IMR-90 (cell line): ENCODE measurements around the gene MYRFL. TPM values are rescaled to one million over a fixed set of nuclear protein-coding genes. Genes with fewer than 3 reads are reported as not detected.

Experiments used
- ATAC-seq: fragments of 200-7000 bp; cut with Tn5 transposase; 2 replicates; pipeline ENCODE4 v1.9.1; 2020; ENCODE audit warnings: low read depth, mild to moderate bottlenecking, moderate library complexity
- BruUV-seq: library from RNA; stranded (reverse); fragments of 400-500 nt; replicated peaks from 2 replicates; lab custom pipeline; 2021; lab: Mats Ljungman, UMichigan
- CTCF ChIA-PET: fragments of 300-600 bp; formaldehyde crosslinking; extraction: SDS; loops from one replicate; lab custom pipeline; 2021; ENCODE audit warnings: antibody characterized with exemption; lab: Yijun Ruan, JAX
- POLR2A ChIA-PET: fragments of 300-600 bp; sonication (Branson Sonifier 250); formaldehyde crosslinking; loops from one replicate; lab custom pipeline; 2022; ENCODE audit warnings: antibody characterized with exemption; ENCODE audit not compliant: unreplicated experiment; lab: Charles Lee
- DNase-seq: peaks from one replicate; pipeline ENCODE4 v3.0.0; 2013
- H2AFZ ChIP-seq: replicated peaks from 2 replicates; pipeline ENCODE3; 2013; ENCODE audit warnings: low read length, mild to moderate bottlenecking; ENCODE audit not compliant: poor library complexity
- H2AK5ac ChIP-seq: 2 replicates; pipeline ENCODE4 v1.6.1; 2013; ENCODE audit warnings: low read depth, low read length, inconsistent platforms
- H2AK9ac ChIP-seq: replicated peaks from 2 replicates; pipeline ENCODE3; 2013; ENCODE audit warnings: mild to moderate bottlenecking, low read depth, low read length, moderate library complexity; ENCODE audit not compliant: poor library complexity
- H2BK120ac ChIP-seq: 2 replicates; pipeline ENCODE4 v1.6.1; 2013; ENCODE audit warnings: low read depth, low read length, inconsistent platforms
- H2BK15ac ChIP-seq: 3 replicates; pipeline ENCODE4 v1.6.1; 2013; ENCODE audit warnings: low read depth, low read length, inconsistent platforms
- H2BK20ac ChIP-seq: 2 replicates; pipeline ENCODE4 v1.6.1; 2013; ENCODE audit warnings: low read depth, mild to moderate bottlenecking, inconsistent platforms, low read length, moderate library complexity
- H2BK5ac ChIP-seq: 2 replicates; pipeline ENCODE4 v1.6.1; 2013; ENCODE audit warnings: mild to moderate bottlenecking, low read depth, low read length, inconsistent platforms; ENCODE audit not compliant: poor library complexity, severe bottlenecking
- H3K14ac ChIP-seq: replicated peaks from 2 replicates; pipeline ENCODE4 v1.6.1; 2013; ENCODE audit warnings: low read depth, low read length, inconsistent platforms
- H3K18ac ChIP-seq: 2 replicates; pipeline ENCODE4 v1.6.1; 2013; ENCODE audit warnings: low read depth, low read length, control low read depth
- H3K23ac ChIP-seq: 2 replicates; pipeline ENCODE4 v1.6.1; 2013; ENCODE audit warnings: low read depth, low read length, inconsistent platforms
- H3K27ac ChIP-seq: 2 replicates; pipeline ENCODE4 v1.5.1; 2013; ENCODE audit warnings: mild to moderate bottlenecking, control low read depth, low read length; ENCODE audit not compliant: insufficient read depth
- H3K27me3 ChIP-seq: 2 replicates; pipeline ENCODE4 v1.6.1; 2013; ENCODE audit warnings: low read length; ENCODE audit not compliant: control insufficient read depth, insufficient read depth
- H3K36me3 ChIP-seq: 2 replicates; pipeline ENCODE4 v1.6.1; 2013; ENCODE audit warnings: low read length, mixed read lengths; ENCODE audit not compliant: control insufficient read depth, insufficient read depth
- H3K4ac ChIP-seq: 2 replicates; pipeline ENCODE4 v1.6.1; 2013; ENCODE audit warnings: low read depth, low read length, inconsistent platforms
- H3K4me1 ChIP-seq: 2 replicates; pipeline ENCODE4 v1.6.1; 2013; ENCODE audit warnings: low read length, mixed read lengths; ENCODE audit not compliant: control insufficient read depth, insufficient read depth
- H3K4me2 ChIP-seq: 2 replicates; pipeline ENCODE4 v1.6.1; 2013; ENCODE audit warnings: low read depth, mild to moderate bottlenecking, control low read depth, low read length, moderate library complexity
- H3K4me3 ChIP-seq: 2 replicates; pipeline ENCODE4 v1.5.1; 2013; ENCODE audit warnings: low read depth, mild to moderate bottlenecking, control low read depth, low read length, moderate library complexity; ENCODE audit not compliant: insufficient read depth
- H3K56ac ChIP-seq: 2 replicates; pipeline ENCODE4 v1.6.1; 2013; ENCODE audit warnings: low read length, inconsistent platforms; ENCODE audit not compliant: insufficient read depth; ENCODE audit errors: extremely low read depth
- H3K79me1 ChIP-seq, 2 experiments: 2 replicates each; pipeline ENCODE4 v1.6.1; 2013; ENCODE audit warnings: low read length in 2 of 2, inconsistent platforms in 1 of 2, low read depth in 1 of 2
- H3K9ac ChIP-seq: 2 replicates; pipeline ENCODE4 v1.6.1; 2013; ENCODE audit warnings: low read depth, low read length, control low read depth
- H3K9me1 ChIP-seq: 2 replicates; pipeline ENCODE4 v1.6.1; 2013; ENCODE audit warnings: low read length, inconsistent platforms; ENCODE audit not compliant: insufficient read depth
- H3K9me3 ChIP-seq: 2 replicates; pipeline ENCODE4 v1.6.1; 2013; ENCODE audit warnings: low read length; ENCODE audit not compliant: control insufficient read depth, insufficient read depth
- H4K20me1 ChIP-seq: 2 replicates; pipeline ENCODE4 v1.6.1; 2013; ENCODE audit warnings: low read length, inconsistent platforms; ENCODE audit not compliant: insufficient read depth
- H4K5ac ChIP-seq: 2 replicates; pipeline ENCODE4 v1.6.1; 2013; ENCODE audit warnings: mild to moderate bottlenecking, low read depth, low read length, control low read depth
- H4K8ac ChIP-seq, 2 experiments: 2 replicates each; pipeline ENCODE4 v1.6.1; 2013; ENCODE audit warnings: low read depth in 2 of 2, low read length in 2 of 2, control low read depth in 1 of 2, inconsistent platforms in 1 of 2
- H4K91ac ChIP-seq: 2 replicates; pipeline ENCODE4 v1.6.1; 2013; ENCODE audit warnings: low read depth, low read length, inconsistent platforms; ENCODE audit not compliant: insufficient read depth
- BHLHE40 ChIP-seq: fragments of 150-350 bp; IDR thresholded peaks from 2 replicates; pipeline ENCODE4 v1.6.1; 2016; ENCODE audit warnings: mild to moderate bottlenecking, low read depth, low read length
- CHD1 ChIP-seq: IDR thresholded peaks from 2 replicates; pipeline ENCODE4 v1.6.1; 2012; ENCODE audit warnings: low read depth, low read length, improper control_type of control experiment
- FOS ChIP-seq: fragments of 150-350 bp; IDR thresholded peaks from 2 replicates; pipeline ENCODE4 v1.6.1; 2016; ENCODE audit warnings: low read depth, low read length
- MAFK ChIP-seq: IDR thresholded peaks from 2 replicates; pipeline ENCODE4 v1.6.1; 2012; ENCODE audit warnings: low read depth, low read length, improper control_type of control experiment
- NFE2L2 ChIP-seq: fragments of 150-350 bp; IDR thresholded peaks from 2 replicates; pipeline ENCODE4 v1.6.1; 2016; ENCODE audit warnings: low read depth, mild to moderate bottlenecking, low read length
- POLR2A ChIP-seq: IDR thresholded peaks from 2 replicates; pipeline ENCODE4 v1.6.1; 2012; ENCODE audit warnings: mild to moderate bottlenecking, low read depth, low read length
- RCOR1 ChIP-seq: IDR thresholded peaks from 2 replicates; pipeline ENCODE4 v1.6.1; 2012; ENCODE audit warnings: mild to moderate bottlenecking, low read length, improper control_type of control experiment; ENCODE audit not compliant: insufficient replicate concordance
- SMC3 ChIP-seq: fragments of 150-350 bp; IDR thresholded peaks from 2 replicates; pipeline ENCODE4 v1.6.1; 2016; ENCODE audit warnings: low read depth, mild to moderate bottlenecking, antibody characterized with exemption, low read length, moderate library complexity
- WGBS, 2 experiments: methylation state at CpG; one replicate each; pipeline versions ENCODE4 v1.1.5 to v1.1.7; 2013; ENCODE audit warnings: missing lambda C conversion rate in 2 of 2; ENCODE audit not compliant: insufficient read length in 1 of 2; ENCODE audit errors: extremely low coverage in 2 of 2; 5-methylcytosine and 5-hydroxymethylcytosine counted together
- dilution Hi-C: fragments of 300-500 bp; cut with HindIII; formaldehyde crosslinking; loops from one replicate; pipeline ENCODE4 v1.14.3; 2018; ENCODE audit warnings: low sequenced_read_pairs; ENCODE audit not compliant: unreplicated experiment
- in situ Hi-C: fragments of 300-500 bp; cut with MboI; formaldehyde crosslinking; loops from 3 replicates; pipeline ENCODE4 v1.14.3; 2019; ENCODE audit warnings: low sequenced_read_pairs, inconsistent platforms, mixed read lengths
- intact Hi-C: fragments of 100-400 bp; cut with micrococcal nuclease; formaldehyde crosslinking; loops from 2 replicates; pipeline ENCODE4 v1.10.0; 2022
- polyA plus RNA-seq, 3 experiments: library from polyadenylated mRNA; depleted of rRNA; stranded (reverse); fragments of >200 nt; gene quantifications; 2 replicates each; pipeline ENCODE4 v1.2.3, GENCODE V29; 2012; ENCODE audit warnings: low replicate concordance in 1 of 3
- total RNA-seq: library from RNA; depleted of rRNA; stranded (reverse); fragments of >200 nt; gene quantifications from 2 replicates; pipeline ENCODE4 v1.2.3, GENCODE V29; 2012

Gene MYRFL
- total and polyA plus RNA-seq, 2 of the 4 experiments (the other 2 are of a cell fraction) = not detected

GRCh38 chr12:69984241-69984640 lies 159.2 kb downstream of the MYRFL start:
- Histone ChIP-seq H3K9me3 (no peaks in the 10 kb centered on the region), H3K27ac (no peak overlapping the region), H2AK9ac (no peak overlapping the region), H3K9ac (no peak overlapping the region), H3K79me1 (no peaks in the 10 kb centered on the region), H4K20me1 (no peaks in the 10 kb centered on the region), H2BK120ac (no peak overlapping the region), H2BK5ac (no peak overlapping the region), H4K8ac (no peak overlapping the region), H3K56ac (no peak overlapping the region), H4K5ac (no peak overlapping the region), H2BK15ac (no peak overlapping the region), H4K91ac (no peak overlapping the region), H2AFZ (no peak overlapping the region), H3K18ac (no peak overlapping the region), H2BK20ac (no peak overlapping the region), H3K4ac (no peak overlapping the region), H3K4me3 (no peak overlapping the region), H3K27me3 (no peaks in the 10 kb centered on the region), H3K9me1 (0 out of 2 replicates have a peak, but pooled peaks cover 2% of the 10 kb centered on the region), H3K14ac (no peak overlapping the region), H3K4me2 (no peak overlapping the region), H2AK5ac (no peak overlapping the region), H3K23ac (no peak overlapping the region), H3K4me1 (peaks cover 7% of the 10 kb centered on the region), H3K36me3 (no peaks in the 10 kb centered on the region)
- in situ Hi-C loops (no loop called here), intact Hi-C loops (no loop called here), dilution Hi-C loops (no loop called here)
- no CpG with 5 or more reads among the region's 7 CpGs for WGBS, 2 experiments
- TF ChIP-seq FOS (no peak), SMC3 (no peak), BHLHE40 (no peak), RCOR1 (no peak), NFE2L2 (no peak), MAFK (no peak), CHD1 (no peak), POLR2A (no peak)
- no peak for ATAC-seq
- no TSS peak for BruUV-seq
- no peak for DNase-seq
- POLR2A ChIA-PET = no interaction called here
- CTCF ChIA-PET = no interaction called here
